GM23338 (cell line): ENCODE measurements around the gene VILL. TPM values are rescaled to one million over a fixed set of nuclear protein-coding genes. Genes with fewer than 3 reads are reported as not detected.

Experiments
- ATAC-seq: fragments of 200-7000 bp; cut with Tn5 transposase; 3 replicates; pipeline ENCODE4 v1.9.1; 2020
- DNase-seq: peaks from one replicate; pipeline ENCODE4 v3.0.0-alpha.2; 2015; ENCODE audit warnings: low spot score
- H2AFZ ChIP-seq: fragments of 200-600 bp; sonication (generic); 2 replicates; pipeline ENCODE4 v1.8.0; 2016; ENCODE audit warnings: antibody characterized with exemption, mild to moderate bottlenecking, moderate library complexity
- H3F3A ChIP-seq: fragments of 200-600 bp; sonication (generic); replicated peaks from 2 replicates; pipeline ENCODE4 v1.8.0; 2017; ENCODE audit warnings: antibody characterized with exemption, mixed run types, low read depth
- H3K27ac ChIP-seq: fragments of 200-600 bp; sonication (generic); 2 replicates; pipeline ENCODE4 v1.6.1; 2016; ENCODE audit warnings: low read depth
- H3K27me3 ChIP-seq: fragments of 200-600 bp; sonication (generic); 2 replicates; pipeline ENCODE4 v1.8.0; 2016; ENCODE audit warnings: mild to moderate bottlenecking, mixed run types, moderate library complexity; ENCODE audit not compliant: insufficient read depth
- H3K36me3 ChIP-seq: fragments of 200-600 bp; sonication (generic); 2 replicates; pipeline ENCODE4 v1.8.0; 2016; ENCODE audit warnings: mild to moderate bottlenecking; ENCODE audit not compliant: insufficient read depth
- H3K4me1 ChIP-seq: fragments of 200-600 bp; sonication (generic); 2 replicates; pipeline ENCODE4 v1.8.0; 2016; ENCODE audit warnings: mild to moderate bottlenecking, moderate library complexity; ENCODE audit not compliant: insufficient read depth
- H3K4me2 ChIP-seq: fragments of 200-600 bp; sonication (generic); 2 replicates; pipeline ENCODE4 v1.7.1; 2017; ENCODE audit warnings: mixed run types
- H3K4me3 ChIP-seq: fragments of 200-600 bp; sonication (generic); 2 replicates; pipeline ENCODE4 v1.6.1; 2016; ENCODE audit warnings: mixed run types
- H3K79me2 ChIP-seq: fragments of 200-600 bp; sonication (generic); replicated peaks from 2 replicates; pipeline ENCODE4 v1.8.0; 2017; ENCODE audit warnings: mild to moderate bottlenecking; ENCODE audit not compliant: insufficient read depth
- H3K9me2 ChIP-seq: fragments of 200-600 bp; sonication (generic); 2 replicates; pipeline ENCODE4 v1.8.0; 2017; ENCODE audit not compliant: insufficient read depth
- H4K20me1 ChIP-seq: fragments of 200-600 bp; sonication (generic); replicated peaks from 2 replicates; pipeline ENCODE4 v1.8.0; 2017; ENCODE audit warnings: mild to moderate bottlenecking; ENCODE audit not compliant: insufficient read depth
- H3K27ac Mint-ChIP-seq: 2 replicates; pipeline ENCODE4 v1.8.0; 2020; ENCODE audit warnings: inconsistent platforms, mild to moderate bottlenecking, moderate library complexity, mixed read lengths
- H3K27me3 Mint-ChIP-seq: 3 replicates; pipeline ENCODE4 v1.8.0; 2022; ENCODE audit warnings: low read depth, mild to moderate bottlenecking, moderate library complexity, mixed read lengths, inconsistent platforms; ENCODE audit not compliant: insufficient read depth, poor library complexity
- H3K36me3 Mint-ChIP-seq: 3 replicates; pipeline ENCODE4 v1.8.0; 2021; ENCODE audit warnings: low read depth, mild to moderate bottlenecking, inconsistent platforms, moderate library complexity, mixed read lengths
- H3K4me1 Mint-ChIP-seq: 3 replicates; pipeline ENCODE4 v1.8.0; 2020; ENCODE audit warnings: mild to moderate bottlenecking, inconsistent platforms, mixed read lengths
- H3K4me3 Mint-ChIP-seq: 3 replicates; pipeline ENCODE4 v1.8.0; 2021; ENCODE audit warnings: moderate library complexity, mild to moderate bottlenecking, inconsistent platforms, mixed read lengths
- H3K9me3 Mint-ChIP-seq: 3 replicates; pipeline ENCODE4 v1.8.0; 2020; ENCODE audit warnings: moderate library complexity, mild to moderate bottlenecking, inconsistent platforms, mixed read lengths
- CREB1 ChIP-seq: fragments of 250-450 bp; sonication (Bioruptor Pico); IDR thresholded peaks from 2 replicates; pipeline ENCODE4 v1.5.0; 2020; ENCODE audit warnings: low read depth, mild to moderate bottlenecking, moderate library complexity
- CTCF ChIP-seq, 2 experiments: fragments of 200-600 bp in 1 of 2; sonication (generic) in 1 of 2; conservative IDR thresholded peaks; 2 replicates each; pipeline versions ENCODE4 v1.5.1 to v1.6.1; 2016 to 2017; ENCODE audit warnings: antibody characterized with exemption in 2 of 2, low read depth in 2 of 2, mild to moderate bottlenecking in 2 of 2, moderate library complexity in 1 of 2
- ETS1 ChIP-seq: IDR thresholded peaks from 2 replicates; pipeline ENCODE4 v1.6.1; 2016; ENCODE audit warnings: antibody characterized with exemption
- EZH2 ChIP-seq: fragments of 200-600 bp; sonication (generic); IDR thresholded peaks from one replicate; pipeline ENCODE4 v1.8.0; 2017; ENCODE audit warnings: antibody characterized with exemption, mild to moderate bottlenecking, low read depth; ENCODE audit not compliant: unreplicated experiment
- EZH2phosphoT487 ChIP-seq: fragments of 200-600 bp; sonication (generic); IDR thresholded peaks from one replicate; pipeline ENCODE4 v1.8.1; 2018; ENCODE audit warnings: antibody characterized with exemption; ENCODE audit not compliant: unreplicated experiment
- JUNB ChIP-seq: IDR thresholded peaks from one replicate; pipeline ENCODE4 v1.6.1; 2016; ENCODE audit warnings: antibody characterized with exemption; ENCODE audit not compliant: unreplicated experiment
- NANOG ChIP-seq: IDR thresholded peaks from 2 replicates; pipeline ENCODE4 v1.6.1; 2016; ENCODE audit warnings: antibody characterized with exemption, borderline replicate concordance
- POLR2AphosphoS5 ChIP-seq: IDR thresholded peaks from 2 replicates; pipeline ENCODE4 v1.6.1; 2016; ENCODE audit warnings: antibody characterized with exemption, low read depth
- STAT1 ChIP-seq: IDR thresholded peaks from one replicate; pipeline ENCODE4 v1.6.1; 2016; ENCODE audit warnings: antibody characterized with exemption; ENCODE audit not compliant: unreplicated experiment
- ZNF114 ChIP-seq: fragments of 250-450 bp; sonication (Bioruptor Pico); IDR thresholded peaks from 2 replicates; pipeline ENCODE4 v1.5.0; 2020; ENCODE audit warnings: mild to moderate bottlenecking, moderate library complexity
- ZNF331 ChIP-seq: fragments of 250-450 bp; sonication (Bioruptor Pico); IDR thresholded peaks from 2 replicates; pipeline ENCODE4 v1.5.0; 2020; ENCODE audit warnings: low read depth, mild to moderate bottlenecking, moderate library complexity
- polyA plus RNA-seq: library from polyadenylated mRNA; unstranded; fragments of >200 nt; fragmentation: Nextera tagmentation; extraction: Ambion mirVana; gene quantifications from 2 replicates; pipeline ENCODE4 v1.2.1, GENCODE V29; 2016
- total RNA-seq: library from RNA; depleted of rRNA; stranded (reverse); fragments of >200 nt; shearing (Covaris generic); gene quantifications from 2 replicates; pipeline ENCODE4 v1.2.3, GENCODE V29; 2014
- TF ChIP-seq, protein P1 (sequence below): IDR thresholded peaks from one replicate; pipeline ENCODE4 v1.6.1; 2018; ENCODE audit warnings: antibody characterized with exemption; ENCODE audit not compliant: unreplicated experiment
- TF ChIP-seq, protein P2 (sequence below): fragments of 250-450 bp; sonication (Bioruptor Pico); IDR thresholded peaks from 2 replicates; pipeline ENCODE4 v1.5.0; 2020; ENCODE audit warnings: mild to moderate bottlenecking, moderate library complexity

Gene VILL
- total and polyA plus RNA-seq, 2 experiments from 2014 or later, result 2.7 to 9.8 TPM

- TF ChIP-seq STAT1, result no peak
- TF ChIP-seq NANOG, result no peak
- TF ChIP-seq EZH2, result no peak
Observed at GRCh38 chr3:37949866-37950265, 40.7 kb upstream of the VILL start (continued).

GRCh38 chr3:37952564-37952963 lies 38.0 kb upstream of the VILL start:
- Histone ChIP-seq H3K27ac (peak overlapping the region; percentile 3; the same call in 1 of the 2 replicates), H3K4me3 (no peak overlapping the region), H3F3A (no peaks in the 10 kb centered on the region), H3K36me3 (no peaks in the 10 kb centered on the region), H3K27me3 (no peaks in the 10 kb centered on the region), H3K4me1 (peaks cover 16% of the 10 kb centered on the region), H3K4me2 (no peak overlapping the region), H4K20me1 (no peaks in the 10 kb centered on the region), H3K9me2 (no peaks in the 10 kb centered on the region), H2AFZ (no peak overlapping the region), H3K79me2 (no peaks in the 10 kb centered on the region)
- Mint-ChIP-seq H3K27me3 (peaks cover 4% of the 10 kb centered on the region), H3K4me1 (peaks cover 14% of the 10 kb centered on the region), H3K27ac (no peak overlapping the region), H3K36me3 (peaks cover 12% of the 10 kb centered on the region; the same call in 2 of the 3 replicates), H3K9me3 (no peaks in the 10 kb centered on the region), H3K4me3 (no peak overlapping the region)
- no peak for ATAC-seq
- DNase-seq, result no peak
- TF ChIP-seq ZNF331 (no peak), STAT1 (no peak), NANOG (no peak), ETS1 (no peak), JUNB (no peak), CTCF (conservative IDR thresholded peaks at IDR 0.05; ENCODE audit: low read depth in 2 of 2) (no peak), EZH2phosphoT487 (no peak), EZH2 (no peak), CREB1 (CRISPR knock-in tag) (no peak), ZNF114 (CRISPR knock-in tag) (no peak), POLR2AphosphoS5 (no peak)
- TF ChIP-seq, protein P1, sequence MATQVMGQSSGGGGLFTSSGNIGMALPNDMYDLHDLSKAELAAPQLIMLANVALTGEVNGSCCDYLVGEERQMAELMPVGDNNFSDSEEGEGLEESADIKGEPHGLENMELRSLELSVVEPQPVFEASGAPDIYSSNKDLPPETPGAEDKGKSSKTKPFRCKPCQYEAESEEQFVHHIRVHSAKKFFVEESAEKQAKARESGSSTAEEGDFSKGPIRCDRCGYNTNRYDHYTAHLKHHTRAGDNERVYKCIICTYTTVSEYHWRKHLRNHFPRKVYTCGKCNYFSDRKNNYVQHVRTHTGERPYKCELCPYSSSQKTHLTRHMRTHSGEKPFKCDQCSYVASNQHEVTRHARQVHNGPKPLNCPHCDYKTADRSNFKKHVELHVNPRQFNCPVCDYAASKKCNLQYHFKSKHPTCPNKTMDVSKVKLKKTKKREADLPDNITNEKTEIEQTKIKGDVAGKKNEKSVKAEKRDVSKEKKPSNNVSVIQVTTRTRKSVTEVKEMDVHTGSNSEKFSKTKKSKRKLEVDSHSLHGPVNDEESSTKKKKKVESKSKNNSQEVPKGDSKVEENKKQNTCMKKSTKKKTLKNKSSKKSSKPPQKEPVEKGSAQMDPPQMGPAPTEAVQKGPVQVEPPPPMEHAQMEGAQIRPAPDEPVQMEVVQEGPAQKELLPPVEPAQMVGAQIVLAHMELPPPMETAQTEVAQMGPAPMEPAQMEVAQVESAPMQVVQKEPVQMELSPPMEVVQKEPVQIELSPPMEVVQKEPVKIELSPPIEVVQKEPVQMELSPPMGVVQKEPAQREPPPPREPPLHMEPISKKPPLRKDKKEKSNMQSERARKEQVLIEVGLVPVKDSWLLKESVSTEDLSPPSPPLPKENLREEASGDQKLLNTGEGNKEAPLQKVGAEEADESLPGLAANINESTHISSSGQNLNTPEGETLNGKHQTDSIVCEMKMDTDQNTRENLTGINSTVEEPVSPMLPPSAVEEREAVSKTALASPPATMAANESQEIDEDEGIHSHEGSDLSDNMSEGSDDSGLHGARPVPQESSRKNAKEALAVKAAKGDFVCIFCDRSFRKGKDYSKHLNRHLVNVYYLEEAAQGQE, result no peak
- TF ChIP-seq, protein P2, sequence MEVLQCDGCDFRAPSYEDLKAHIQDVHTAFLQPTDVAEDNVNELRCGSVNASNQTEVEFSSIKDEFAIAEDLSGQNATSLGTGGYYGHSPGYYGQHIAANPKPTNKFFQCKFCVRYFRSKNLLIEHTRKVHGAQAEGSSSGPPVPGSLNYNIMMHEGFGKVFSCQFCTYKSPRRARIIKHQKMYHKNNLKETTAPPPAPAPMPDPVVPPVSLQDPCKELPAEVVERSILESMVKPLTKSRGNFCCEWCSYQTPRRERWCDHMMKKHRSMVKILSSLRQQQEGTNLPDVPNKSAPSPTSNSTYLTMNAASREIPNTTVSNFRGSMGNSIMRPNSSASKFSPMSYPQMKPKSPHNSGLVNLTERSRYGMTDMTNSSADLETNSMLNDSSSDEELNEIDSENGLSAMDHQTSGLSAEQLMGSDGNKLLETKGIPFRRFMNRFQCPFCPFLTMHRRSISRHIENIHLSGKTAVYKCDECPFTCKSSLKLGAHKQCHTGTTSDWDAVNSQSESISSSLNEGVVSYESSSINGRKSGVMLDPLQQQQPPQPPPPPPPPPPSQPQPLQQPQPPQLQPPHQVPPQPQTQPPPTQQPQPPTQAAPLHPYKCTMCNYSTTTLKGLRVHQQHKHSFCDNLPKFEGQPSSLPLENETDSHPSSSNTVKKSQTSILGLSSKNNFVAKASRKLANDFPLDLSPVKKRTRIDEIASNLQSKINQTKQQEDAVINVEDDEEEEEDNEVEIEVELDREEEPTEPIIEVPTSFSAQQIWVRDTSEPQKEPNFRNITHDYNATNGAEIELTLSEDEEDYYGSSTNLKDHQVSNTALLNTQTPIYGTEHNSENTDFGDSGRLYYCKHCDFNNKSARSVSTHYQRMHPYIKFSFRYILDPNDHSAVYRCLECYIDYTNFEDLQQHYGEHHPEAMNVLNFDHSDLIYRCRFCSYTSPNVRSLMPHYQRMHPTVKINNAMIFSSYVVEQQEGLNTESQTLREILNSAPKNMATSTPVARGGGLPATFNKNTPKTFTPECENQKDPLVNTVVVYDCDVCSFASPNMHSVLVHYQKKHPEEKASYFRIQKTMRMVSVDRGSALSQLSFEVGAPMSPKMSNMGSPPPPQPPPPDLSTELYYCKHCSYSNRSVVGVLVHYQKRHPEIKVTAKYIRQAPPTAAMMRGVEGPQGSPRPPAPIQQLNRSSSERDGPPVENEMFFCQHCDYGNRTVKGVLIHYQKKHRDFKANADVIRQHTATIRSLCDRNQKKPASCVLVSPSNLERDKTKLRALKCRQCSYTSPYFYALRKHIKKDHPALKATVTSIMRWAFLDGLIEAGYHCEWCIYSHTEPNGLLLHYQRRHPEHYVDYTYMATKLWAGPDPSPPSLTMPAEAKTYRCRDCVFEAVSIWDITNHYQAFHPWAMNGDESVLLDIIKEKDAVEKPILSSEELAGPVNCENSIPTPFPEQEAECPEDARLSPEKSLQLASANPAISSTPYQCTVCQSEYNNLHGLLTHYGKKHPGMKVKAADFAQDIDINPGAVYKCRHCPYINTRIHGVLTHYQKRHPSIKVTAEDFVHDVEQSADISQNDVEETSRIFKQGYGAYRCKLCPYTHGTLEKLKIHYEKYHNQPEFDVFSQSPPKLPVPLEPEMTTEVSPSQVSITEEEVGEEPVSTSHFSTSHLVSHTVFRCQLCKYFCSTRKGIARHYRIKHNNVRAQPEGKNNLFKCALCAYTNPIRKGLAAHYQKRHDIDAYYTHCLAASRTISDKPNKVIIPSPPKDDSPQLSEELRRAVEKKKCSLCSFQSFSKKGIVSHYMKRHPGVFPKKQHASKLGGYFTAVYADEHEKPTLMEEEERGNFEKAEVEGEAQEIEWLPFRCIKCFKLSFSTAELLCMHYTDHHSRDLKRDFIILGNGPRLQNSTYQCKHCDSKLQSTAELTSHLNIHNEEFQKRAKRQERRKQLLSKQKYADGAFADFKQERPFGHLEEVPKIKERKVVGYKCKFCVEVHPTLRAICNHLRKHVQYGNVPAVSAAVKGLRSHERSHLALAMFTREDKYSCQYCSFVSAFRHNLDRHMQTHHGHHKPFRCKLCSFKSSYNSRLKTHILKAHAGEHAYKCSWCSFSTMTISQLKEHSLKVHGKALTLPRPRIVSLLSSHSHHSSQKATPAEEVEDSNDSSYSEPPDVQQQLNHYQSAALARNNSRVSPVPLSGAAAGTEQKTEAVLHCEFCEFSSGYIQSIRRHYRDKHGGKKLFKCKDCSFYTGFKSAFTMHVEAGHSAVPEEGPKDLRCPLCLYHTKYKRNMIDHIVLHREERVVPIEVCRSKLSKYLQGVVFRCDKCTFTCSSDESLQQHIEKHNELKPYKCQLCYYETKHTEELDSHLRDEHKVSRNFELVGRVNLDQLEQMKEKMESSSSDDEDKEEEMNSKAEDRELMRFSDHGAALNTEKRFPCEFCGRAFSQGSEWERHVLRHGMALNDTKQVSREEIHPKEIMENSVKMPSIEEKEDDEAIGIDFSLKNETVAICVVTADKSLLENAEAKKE (CRISPR knock-in tag), result no peak
